Stomach (tissue), 4 donors: ENCODE data around the gene UCN2.

Experiments
- EP300 ChIP-seq: sonication (generic); formaldehyde crosslinking; IDR thresholded peaks from one replicate; pipeline ENCODE4 v1.6.1; 2017; ENCODE audit warnings: antibody characterized with exemption
- POLR2A ChIP-seq, 4 donors: fragments of 450-650 bp; IDR thresholded peaks; one replicate each; pipeline ENCODE4 v1.6.1; 2016; ENCODE audit warnings: antibody characterized with exemption in 4 of 4, control low read depth in 2 of 4, mild to moderate bottlenecking in 1 of 4, moderate library complexity in 1 of 4
- POLR2AphosphoS5 ChIP-seq, 3 donors: sonication (generic); formaldehyde crosslinking; IDR thresholded peaks; one replicate each; pipeline ENCODE4 v1.6.1; 2016; ENCODE audit warnings: antibody characterized with exemption in 3 of 3
- TF ChIP-seq, protein P1 (sequence below), 7 experiments: fragments of 450-650 bp in 4 of 7; fragments of 200-600 bp in 3 of 7; sonication (generic) in 3 of 7; IDR thresholded peaks; one replicate each; pipeline ENCODE4 v1.5.1; 2016 to 2019; ENCODE audit warnings: antibody characterized with exemption in 7 of 7, control low read depth in 2 of 7, mild to moderate bottlenecking in 1 of 7

DNA sequence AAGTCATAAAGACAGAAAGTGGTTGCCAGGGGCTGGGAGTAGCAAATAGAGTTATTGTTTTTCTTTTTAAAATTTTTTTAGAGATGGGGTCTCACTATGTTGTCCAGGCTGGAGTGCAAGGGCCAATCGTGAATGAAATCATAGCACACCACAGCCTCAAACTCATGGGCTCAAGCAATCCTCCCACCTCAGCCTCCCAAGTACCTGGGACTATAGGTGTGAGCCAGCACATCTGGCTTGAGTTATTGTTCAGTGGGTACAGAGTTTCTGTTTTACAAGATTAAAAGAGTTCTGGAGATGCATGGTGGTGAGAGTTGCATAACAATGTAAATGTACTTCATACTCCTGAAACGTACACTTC, 30.6 kb downstream of the UCN2 start:
- TF ChIP-seq, protein P1, sequence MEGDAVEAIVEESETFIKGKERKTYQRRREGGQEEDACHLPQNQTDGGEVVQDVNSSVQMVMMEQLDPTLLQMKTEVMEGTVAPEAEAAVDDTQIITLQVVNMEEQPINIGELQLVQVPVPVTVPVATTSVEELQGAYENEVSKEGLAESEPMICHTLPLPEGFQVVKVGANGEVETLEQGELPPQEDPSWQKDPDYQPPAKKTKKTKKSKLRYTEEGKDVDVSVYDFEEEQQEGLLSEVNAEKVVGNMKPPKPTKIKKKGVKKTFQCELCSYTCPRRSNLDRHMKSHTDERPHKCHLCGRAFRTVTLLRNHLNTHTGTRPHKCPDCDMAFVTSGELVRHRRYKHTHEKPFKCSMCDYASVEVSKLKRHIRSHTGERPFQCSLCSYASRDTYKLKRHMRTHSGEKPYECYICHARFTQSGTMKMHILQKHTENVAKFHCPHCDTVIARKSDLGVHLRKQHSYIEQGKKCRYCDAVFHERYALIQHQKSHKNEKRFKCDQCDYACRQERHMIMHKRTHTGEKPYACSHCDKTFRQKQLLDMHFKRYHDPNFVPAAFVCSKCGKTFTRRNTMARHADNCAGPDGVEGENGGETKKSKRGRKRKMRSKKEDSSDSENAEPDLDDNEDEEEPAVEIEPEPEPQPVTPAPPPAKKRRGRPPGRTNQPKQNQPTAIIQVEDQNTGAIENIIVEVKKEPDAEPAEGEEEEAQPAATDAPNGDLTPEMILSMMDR (IDR thresholded peaks at IDR 0.05): no peak
- TF ChIP-seq POLR2A (IDR thresholded peaks at IDR 0.05) (no peak), EP300 (no peak), POLR2AphosphoS5 (IDR thresholded peaks at IDR 0.05) (no peak)
